GM19328 (cell line): ENCODE measurements around the gene KAZN.

Experiments
- ATAC-seq: cut with Tn5 transposase; IDR thresholded peaks from one replicate; pipeline ENCODE4 v1.9.1; 2021; ENCODE audit warnings: mild to moderate bottlenecking, moderate library complexity; ENCODE audit not compliant: unreplicated experiment

The KAZN gene

DNA sequence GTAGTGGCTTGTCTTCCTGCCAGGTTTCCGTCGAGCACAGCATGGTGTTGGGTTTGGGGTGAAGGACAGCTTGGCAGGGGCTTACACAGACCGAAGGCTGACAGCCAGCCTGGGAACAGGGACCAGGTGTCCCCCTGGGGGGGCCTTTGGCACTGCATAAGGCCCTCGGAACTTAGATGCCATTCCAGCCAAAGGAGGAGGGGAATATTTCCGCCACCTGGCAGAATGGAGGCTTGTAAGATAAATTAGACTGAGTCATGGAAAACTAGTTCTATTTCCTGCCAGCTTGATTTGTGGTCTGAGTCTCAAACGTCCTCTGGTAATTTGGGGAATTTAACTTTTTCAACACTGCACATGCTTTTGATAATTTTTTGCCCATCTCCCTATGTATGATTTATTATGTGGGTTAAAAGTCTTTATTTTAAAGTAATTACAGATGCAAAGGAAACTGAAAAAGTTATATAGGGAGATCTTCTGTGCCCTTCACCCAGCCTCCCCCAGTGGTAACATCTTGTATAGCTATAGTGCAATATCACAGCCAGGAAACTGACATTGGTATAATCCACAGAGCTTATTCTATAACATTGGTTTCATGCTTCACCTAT is 543.6 kb downstream of the KAZN start:
- no peak for ATAC-seq

GRCh38 chr1:15145327-15145726 is 546.8 kb downstream of the KAZN start:
- ATAC-seq: no peak

DNA sequence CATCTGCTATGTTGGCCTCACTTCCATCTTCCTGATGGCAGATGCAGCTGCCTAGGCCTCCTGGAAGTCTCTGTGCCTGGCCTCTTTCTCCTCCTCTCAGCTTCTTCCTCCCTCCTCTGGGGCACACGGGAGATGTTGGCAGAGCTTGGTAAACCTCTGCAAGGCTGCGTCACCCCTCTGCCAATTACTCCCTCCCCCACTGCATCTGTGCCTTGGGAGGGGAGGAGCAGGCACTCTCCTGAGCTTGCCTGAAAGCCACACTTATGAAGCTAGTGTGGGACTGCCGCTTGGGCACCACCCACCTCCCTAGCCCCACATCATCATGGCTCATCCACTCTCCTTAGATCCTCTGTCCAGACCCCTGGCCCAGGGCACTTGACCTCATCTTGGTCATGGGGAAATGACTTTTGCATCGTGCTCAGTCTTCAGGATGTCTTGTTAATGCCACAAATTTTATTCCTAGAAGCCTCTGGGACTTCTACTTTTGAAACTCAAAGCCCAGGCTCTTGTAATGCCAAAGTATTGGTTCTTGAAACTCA is 547.7 kb downstream of the KAZN start:
- ATAC-seq: no peak

DNA sequence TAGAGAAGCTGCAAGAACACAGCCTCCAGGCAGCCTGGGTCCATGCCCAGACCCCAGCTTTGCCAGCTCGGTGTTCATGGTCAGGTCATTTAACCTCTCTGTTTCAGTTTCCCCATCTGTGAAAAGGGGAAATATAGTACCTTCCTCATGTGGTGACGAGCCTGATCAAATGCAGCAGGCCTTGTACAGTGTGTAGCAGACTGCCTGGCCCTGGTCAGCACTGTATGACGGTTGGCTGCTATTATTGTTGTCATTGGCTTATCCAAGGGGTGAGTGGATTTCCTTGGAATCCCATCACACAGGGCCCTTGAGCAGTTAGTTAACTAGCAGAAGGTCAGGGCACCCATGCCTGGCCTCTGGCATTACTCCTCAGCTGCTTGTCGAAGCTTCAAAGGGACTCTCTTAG is 548.5 kb downstream of the KAZN start:
- no peak for ATAC-seq

DNA sequence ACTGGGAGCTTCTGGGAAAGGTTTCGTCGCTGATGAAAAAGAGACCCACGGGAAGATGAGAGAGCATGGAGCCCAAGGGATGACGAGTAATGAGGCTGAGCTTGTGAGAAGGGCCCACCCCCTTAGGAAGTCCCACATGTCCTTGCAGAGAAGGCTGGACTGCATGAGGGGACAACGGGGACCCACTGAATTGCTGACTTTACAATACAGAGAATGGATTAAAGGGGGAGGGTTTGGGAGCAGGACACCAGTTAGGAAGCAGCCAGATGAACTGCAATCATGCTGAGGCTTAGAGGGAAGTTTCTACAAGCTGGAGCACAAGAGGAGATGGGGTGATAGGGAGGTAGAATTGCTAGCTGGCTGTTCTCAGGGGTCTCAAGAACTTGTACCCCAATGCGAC is 549.5 kb downstream of the KAZN start:
- no peak for ATAC-seq

DNA sequence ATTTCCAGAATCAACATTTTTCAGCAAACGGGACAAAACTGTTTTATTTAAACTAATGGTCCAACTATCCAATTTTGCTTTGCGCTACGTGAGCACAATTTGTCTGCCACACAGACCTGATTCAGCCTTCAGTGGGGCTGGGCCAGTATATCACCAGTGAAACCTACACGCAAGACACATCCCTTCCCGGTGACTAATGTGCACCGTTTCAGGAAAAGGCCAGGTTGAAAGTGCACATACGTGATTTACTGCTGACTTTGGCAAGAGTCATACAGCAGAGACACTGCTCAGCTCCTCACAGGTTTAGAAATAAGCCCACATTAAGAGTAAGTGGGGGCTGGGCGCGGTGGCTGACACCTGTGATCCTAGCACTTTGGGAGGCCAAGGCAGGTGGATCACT is 550.0 kb downstream of the KAZN start:
- ATAC-seq: no peak

- ATAC-seq: no peak
These were observed 550.5 kb downstream of the KAZN start for GRCh38 chr1:15148941-15149340.

DNA sequence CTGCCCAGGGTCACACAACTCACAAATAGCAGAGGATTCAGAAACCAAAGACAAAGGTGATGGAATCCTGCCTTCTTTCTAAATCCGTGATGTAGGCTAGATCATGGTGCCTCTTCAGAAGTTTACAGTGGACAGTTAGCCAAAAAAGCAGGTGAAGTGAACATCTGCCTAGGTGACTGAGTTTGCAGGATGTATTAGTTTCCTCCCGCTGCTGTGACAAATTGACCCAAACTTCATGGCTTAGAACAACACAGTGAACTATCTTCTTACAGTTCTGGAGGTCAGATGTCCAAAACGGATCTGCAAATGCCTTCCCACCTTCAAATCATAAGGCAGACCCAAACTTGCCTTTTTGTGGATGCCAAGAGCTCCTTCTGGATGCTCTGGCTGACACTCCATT is 551.9 kb downstream of the KAZN start:
- no peak for ATAC-seq

DNA sequence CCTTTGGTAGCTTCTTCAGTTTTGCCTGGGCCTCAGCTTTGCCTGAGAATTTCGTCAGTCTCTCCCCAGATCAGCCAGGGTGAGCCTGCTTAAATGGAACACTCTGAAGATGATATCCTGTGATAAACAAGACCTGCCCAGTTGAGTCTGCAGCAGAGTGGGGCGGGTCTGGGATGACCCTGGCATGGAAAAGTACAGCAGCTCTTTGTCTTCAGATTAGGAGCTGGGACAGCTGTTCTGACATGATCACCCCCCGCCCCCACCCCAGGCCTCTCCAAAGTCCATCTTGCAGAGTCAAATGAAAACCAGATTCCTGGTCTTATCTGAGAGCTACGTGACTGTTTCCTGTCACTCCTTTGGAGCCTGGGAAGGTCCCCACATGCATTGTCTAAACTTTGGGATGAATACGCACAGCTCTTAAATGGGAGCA is 552.9 kb downstream of the KAZN start:
- no peak for ATAC-seq

GRCh38 chr1:15151871-15152270 is 553.4 kb downstream of the KAZN start:
- no peak for ATAC-seq

GRCh38 chr1:15152318-15153183 is 554.1 kb downstream of the KAZN start:
- ATAC-seq: no peak

DNA sequence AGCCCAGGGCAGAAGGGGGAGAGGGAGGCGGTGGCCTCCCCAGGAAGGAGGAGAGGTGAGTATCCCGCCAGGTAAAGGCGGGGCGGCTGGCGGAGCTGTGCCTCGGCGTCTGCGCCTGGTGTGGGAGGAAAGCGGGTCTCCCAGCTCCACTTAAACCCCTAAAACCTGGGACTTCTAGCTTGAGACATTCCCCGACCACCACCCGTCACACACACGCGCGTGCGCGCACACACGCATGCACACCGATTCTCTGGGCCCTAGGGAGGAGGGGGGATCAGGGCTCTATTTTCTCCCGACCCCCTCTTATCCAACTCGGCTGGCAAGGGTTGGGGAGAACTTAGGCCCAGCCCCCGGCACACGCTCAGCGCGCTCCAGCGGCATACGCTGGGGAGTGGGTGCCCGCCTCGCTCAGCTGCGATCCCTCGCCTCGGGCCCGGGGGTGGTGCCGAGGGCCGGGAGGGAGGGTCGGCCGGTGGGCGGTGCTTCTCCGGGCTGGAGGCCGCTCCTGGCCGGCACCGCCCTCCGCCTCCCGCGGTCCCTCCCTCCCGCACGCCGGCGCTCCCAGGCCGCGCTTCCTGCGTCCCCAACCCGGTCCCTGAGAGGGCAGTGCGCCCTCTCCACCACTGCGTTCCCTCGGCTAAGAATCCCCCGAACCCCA is 554.8 kb downstream of the KAZN start, which contains the start of gene TMEM51:
Gene TMEM51 (plus strand): TSS at position 564 of the 658 bp plus-strand sequence. CDS start 61,341 bp downstream, outside the sequence.
- no peak for ATAC-seq

DNA sequence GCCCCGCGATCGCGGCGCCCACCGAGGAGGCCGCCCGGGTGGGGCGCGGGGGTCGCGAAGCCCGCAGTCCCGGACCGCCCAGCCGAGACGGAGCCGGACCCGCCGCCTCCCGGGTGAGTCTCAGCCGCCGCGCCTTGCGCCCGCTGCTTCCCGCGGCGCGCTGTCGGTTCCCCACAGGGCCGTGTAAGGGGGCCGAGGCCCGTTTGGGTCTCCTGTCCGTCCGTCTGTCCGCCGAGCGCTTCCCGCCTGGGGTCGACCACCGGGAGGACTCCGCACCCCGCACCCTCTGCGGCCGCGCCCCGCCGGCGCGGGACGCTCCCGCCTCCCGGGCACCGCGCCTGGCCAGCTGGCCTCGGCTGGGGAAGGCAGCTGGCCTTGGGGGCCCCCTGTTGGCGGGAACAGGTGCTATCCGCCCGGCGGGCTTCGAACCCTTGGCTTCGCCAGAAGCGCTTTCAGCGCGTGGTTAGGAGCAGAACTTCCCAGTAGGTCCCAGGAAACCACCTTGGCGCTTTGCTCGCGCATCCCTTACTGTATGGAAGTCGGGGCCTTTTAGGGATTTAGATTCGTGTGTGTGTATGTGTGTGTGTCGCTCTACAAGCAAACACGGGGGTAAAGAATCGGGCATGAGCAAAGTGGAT is 555.5 kb downstream of the KAZN start:
- ATAC-seq: no peak

DNA sequence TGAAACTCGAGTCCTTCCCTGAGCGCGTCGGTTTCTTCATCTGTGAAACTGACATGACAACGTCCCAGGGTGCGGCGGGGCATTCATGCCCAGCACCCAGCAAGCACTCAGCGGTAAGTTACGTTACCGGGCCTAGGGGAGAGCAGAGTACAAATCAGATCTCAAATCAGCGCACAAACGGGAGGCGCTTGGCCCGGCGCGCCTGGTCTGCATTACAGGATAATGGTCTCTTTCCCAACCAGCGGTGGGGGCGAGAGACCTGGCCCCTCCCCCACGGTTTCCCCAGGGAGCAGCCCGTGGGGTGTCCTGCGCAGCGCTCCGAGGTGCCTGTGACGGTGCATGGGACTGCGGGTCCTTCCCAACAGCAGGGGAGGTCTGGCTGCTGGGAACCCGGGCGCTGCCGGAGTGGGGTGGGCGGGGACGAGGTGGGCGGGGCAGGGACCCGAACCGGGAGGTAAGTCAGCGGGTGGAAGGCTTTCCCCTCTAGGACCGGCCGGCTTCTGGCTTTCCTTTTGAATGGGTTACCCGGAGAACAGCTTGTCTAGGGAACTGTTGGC is 556.1 kb downstream of the KAZN start:
- ATAC-seq: no peak

- ATAC-seq: no peak
These were observed 556.7 kb downstream of the KAZN start for GRCh38 chr1:15155191-15155590.

GRCh38 chr1:15155888-15156741 is 557.6 kb downstream of the KAZN start:
- no peak for ATAC-seq

DNA sequence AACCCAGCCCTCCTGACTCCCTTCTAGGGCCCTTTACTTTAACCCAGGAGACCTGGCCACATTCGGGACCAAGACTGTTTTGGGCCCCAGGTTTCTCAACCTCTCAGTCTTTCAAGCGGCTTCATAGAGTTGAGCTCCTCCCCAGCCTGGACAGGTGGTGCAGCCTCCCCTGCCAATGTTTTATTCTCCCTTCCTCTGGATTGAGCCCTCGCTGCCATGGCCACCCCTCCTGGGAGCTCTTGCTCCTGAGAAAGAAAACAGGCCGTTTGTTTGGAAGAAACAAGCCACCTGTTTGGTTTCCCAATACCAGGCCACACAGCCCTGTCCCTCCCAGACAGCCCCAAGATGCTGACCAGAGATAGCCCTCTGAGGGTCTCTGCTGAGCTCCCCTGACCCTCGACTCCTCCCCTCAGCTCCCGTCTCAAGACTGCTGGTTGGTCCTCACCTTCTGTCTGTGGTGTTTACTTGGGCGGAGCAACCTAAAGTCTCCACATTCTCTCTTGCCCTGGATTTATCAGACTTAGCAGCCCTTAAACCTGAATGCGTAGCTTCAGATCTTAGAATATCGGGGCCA is 558.4 kb downstream of the KAZN start:
- ATAC-seq: no peak

GRCh38 chr1:15157524-15158399 is 559.3 kb downstream of the KAZN start:
- no peak for ATAC-seq
